ENCODE data around the gene CSNK1G1.
"Not testable (repeated sequence)": the region's sequence is repeated elsewhere in the genome, so short reads cannot be mapped to it uniquely, and the experiment has no call there.

The CSNK1G1 gene

DNA sequence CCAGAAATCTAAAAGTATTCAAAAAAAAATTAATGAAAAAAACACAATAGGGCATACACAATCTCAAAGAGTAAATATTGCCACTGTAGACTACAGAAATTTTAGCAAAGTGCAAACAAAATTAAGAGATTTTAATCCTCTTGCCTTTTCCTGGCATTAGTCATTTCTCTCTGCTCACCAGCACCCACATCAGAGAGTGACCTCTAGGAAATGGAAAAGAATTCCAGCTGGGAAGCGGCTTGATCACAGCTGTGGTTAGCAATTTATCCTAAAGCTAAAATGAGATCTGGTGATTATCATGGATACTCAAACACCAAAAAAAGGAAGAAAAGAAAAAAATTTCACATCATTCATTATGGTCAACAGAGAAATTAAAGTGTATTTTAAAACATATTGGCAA, 7.5 kb downstream of the CSNK1G1 start:
- no peak for DNase-seq

DNA sequence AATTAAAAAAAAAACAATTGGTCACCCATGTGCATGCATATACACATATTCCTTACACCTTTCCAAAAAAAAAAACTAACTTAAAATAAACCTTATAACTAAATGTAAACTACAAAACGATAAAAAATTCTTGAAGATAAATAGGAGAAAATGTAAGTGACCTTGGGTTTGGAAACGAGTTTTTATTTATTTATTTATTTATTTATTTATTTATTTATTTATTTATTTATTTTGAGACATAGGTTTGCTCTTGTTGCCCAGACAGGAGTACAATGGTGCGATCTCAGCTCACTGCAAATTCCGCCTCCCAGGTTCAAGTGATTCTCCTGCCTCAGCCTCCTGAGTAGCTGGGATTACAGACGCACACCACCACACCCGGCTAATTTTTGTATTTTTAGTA, 9.7 kb downstream of the CSNK1G1 start:
- DNase-seq: not testable (repeated sequence)

DNA sequence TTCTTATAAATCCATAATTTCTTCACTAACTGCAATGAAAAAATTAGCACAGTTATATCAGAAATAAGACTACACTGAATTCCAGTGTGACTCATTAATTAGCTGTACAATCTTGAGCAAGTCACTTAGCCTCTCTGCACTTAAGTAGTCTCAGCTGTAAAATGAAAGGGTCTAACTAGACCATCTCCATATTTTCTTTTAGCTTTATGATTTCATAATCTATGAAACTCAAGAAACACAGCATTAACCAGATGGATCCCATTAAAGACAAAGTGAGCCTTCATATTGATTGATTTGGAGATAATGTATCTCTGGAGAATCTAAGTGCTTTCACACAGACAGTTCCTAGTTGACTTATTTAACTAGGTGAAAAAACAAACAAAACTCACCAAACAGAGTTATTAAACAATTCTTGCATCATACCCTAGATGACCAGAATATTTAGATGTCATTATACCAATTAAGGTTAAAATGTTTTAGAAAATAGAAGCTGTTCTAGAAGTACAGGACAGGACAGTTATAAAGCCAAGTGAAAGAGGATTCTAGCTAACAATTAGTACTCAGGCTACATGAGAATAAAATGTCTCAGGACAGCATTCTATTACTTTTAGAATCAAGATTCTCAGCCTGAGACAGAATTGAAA, 11.2 kb downstream of the CSNK1G1 start:
- no peak for DNase-seq

DNA sequence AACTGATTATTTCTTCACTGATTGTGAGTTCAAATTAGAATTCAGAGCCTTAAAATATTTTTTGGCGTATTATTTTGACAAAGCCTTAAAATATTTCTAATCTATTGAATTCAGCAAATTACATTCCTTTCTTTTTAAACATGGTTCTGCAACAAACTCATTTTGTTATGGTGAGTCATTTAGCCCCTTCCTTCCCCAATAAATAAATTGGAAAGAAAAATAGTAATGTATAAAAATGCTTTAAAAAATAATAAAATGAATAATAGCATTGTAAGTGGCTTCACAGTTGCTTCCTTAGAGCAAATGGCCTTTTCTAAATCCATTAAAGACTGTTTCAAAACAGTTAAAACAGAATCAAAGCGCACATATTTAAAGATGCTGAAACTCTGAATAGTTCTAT, 12.1 kb downstream of the CSNK1G1 start:
- DNase-seq: no peak

GRCh38 chr15:64343222-64343621, 12.8 kb downstream of the CSNK1G1 start:
- DNase-seq: no peak

DNA sequence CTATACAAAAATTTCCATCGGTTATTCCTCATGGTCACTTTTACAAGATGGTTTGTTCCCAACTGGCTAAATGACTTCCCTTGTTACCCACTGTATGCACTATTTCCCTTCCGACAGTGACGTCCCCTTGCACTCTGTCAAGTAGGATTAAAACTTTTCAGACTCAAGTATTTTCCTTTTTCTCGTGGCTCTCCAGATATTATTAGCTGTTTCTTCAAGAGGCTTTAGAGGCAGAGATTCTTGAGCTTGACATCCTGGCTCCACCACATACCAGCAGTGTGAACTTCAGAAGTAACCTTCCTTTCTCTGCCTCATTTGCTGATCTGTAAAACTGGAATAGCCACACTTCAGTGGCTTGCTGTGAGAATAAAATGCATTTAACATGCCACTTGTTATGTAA, 14.0 kb downstream of the CSNK1G1 start:
- DNase-seq: no peak

DNA sequence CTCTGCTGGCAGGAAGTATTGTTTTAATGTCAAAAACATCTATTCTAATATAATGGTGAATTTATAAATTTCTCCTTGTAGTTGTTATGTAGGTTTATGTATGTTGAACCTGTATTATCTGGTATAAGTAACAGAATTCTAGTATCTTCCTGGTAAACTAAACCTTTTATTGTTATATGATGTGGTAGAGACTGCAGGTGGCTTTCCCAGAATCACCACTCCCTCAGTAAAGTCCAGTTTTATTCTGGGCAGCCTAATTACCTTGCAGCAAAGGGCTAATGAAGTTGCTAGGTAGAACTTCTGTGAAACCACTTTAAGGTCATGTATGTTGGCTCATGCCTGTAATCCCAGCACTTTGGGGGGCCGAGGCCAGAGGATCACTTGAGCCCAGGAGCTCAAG, 15.6 kb downstream of the CSNK1G1 start:
- no peak for DNase-seq

GRCh38 chr15:64337761-64338160, 18.2 kb downstream of the CSNK1G1 start:
- DNase-seq: no peak

- DNase-seq: no peak
Measured at GRCh38 chr15:64333986-64334929, 21.7 kb downstream of the CSNK1G1 start.

- no peak for DNase-seq
Measured at GRCh38 chr15:64333516-64333915, 22.5 kb downstream of the CSNK1G1 start.

- DNase-seq: not testable (repeated sequence)
Measured at GRCh38 chr15:64331668-64332067, 24.3 kb downstream of the CSNK1G1 start.

DNA sequence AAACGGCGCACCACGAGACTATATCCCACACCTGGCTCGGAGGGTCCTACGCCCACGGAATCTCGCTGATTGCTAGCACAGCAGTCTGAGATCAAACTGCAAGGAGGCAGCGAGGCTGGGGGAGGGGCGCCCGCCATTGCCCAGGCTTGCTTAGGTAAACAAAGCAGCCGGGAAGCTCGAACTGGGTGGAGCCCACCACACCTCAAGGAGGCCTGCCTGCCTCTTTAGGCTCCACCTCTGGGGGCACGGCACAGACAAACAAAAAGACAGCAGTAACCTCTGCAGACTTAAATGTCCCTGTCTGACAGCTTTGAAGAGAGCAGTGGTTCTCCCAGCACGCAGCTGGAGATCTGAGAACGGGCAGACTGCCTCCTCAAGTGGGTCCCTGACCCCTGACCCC, 29.0 kb downstream of the CSNK1G1 start:
- DNase-seq: not testable (repeated sequence)

GRCh38 chr15:64326458-64326857, 29.5 kb downstream of the CSNK1G1 start:
- not testable (repeated sequence) for DNase-seq

- no peak for DNase-seq
Measured at GRCh38 chr15:64324165-64324877, 31.7 kb downstream of the CSNK1G1 start.

DNA sequence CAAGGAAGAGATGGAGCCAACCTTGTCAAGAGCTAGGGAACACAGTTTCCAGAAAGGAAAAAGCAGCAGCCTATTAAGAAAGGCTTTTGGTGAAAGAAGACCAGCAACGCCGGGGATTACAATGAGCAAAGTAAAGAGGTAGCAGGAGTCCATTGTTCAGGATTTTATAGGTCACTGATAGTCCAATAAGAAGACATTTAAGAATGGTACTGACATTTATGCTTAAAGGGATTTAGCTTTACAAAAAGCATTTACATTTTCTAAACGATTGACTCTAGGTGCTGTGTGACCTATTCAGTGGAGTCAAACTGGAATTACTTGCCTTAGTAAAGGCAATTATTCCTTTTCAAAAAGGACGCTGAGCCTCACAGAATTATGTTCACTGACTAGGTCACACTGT, 40.8 kb downstream of the CSNK1G1 start:
- no peak for DNase-seq

GRCh38 chr15:64314456-64314855, 41.5 kb downstream of the CSNK1G1 start:
- no peak for DNase-seq

DNA sequence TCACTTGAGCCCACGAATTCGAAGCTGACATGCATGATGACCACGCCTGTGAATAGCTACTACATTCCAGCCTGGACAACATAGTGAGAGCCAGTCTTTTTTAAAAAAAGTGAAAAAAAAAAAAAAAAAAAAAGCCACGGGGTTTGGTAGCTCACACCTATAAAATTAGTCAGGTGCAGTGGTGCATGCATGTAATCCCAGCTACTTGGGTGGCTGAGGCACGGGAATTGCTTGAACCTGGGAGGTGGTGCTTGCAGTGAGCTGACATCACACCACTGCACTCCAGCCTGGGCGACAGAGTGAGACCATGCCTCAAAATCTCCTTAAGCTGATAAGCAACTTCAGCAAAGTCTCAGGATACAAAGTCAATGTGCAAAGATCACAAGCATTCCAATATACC, 44.4 kb downstream of the CSNK1G1 start:
- no peak for DNase-seq

- no peak for DNase-seq
Measured at GRCh38 chr15:64310036-64310435, 45.9 kb downstream of the CSNK1G1 start.

GRCh38 chr15:64305261-64305660, 50.7 kb downstream of the CSNK1G1 start:
- DNase-seq: no peak

GRCh38 chr15:64289550-64289949, 66.4 kb downstream of the CSNK1G1 start:
- no peak for DNase-seq

DNA sequence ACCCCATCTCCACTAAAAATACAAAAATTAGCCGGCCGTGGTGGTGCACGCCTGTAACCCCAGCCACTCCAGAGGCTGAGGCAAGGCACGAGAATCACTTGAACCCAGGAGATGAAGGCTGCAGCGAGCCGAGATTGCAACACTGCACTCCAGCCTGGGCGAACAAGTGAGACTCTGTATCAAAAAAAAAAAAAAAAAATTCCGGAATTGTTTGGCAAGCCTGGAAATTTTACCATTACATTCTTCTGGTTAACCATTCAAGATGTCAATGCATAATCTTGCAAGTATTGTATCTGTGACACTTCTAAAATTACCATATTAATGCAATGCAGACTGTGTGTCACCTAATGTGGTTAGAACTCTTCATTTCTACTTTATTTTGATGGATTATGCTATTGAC, 67.0 kb downstream of the CSNK1G1 start:
- DNase-seq: no peak

DNA sequence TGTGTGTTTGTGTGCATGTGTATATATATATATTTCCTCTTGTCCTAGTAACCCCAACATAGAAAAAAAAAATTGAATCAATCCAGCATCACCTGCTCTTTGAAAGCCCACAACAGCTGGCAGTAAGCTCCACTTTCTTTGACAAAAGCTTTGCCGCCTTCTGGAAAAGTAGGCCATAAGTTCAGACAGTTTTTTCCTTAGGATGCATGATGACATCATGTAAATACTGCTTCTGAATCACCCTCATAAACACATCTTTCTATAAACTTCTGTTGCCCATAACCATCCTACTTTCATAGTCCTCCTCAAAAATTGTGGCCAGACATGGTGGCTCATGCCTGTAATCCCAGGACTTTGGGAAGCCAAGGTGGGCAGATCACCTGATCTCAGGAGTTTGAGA, 67.4 kb downstream of the CSNK1G1 start:
- DNase-seq: no peak

- no peak for DNase-seq
Measured at GRCh38 chr15:64287953-64288352, 68.0 kb downstream of the CSNK1G1 start.

Measured in C1 segment of cervical spinal cord (tissue), 14 donors.